Transverse colon (tissue), 3 donors: ENCODE results near the gene C4orf54.

Experiments
- CTCF ChIP-seq, 5 experiments: fragments of 200-600 bp in 3 of 5; fragments of 450-650 bp in 2 of 5; sonication (generic) in 3 of 5; IDR thresholded peaks; 1 replicate in 2 of 5; 2 replicates in 3 of 5; pipeline ENCODE4 v1.5.1; 2016 to 2017; ENCODE audit warnings: antibody characterized with exemption in 5 of 5, inconsistent platforms in 3 of 5, mild to moderate bottlenecking in 2 of 5, moderate library complexity in 1 of 5
- POLR2A ChIP-seq: fragments of 450-650 bp; IDR thresholded peaks from one replicate; pipeline ENCODE4 v1.6.1; 2016; ENCODE audit warnings: antibody characterized with exemption, mild to moderate bottlenecking, moderate library complexity

- TF ChIP-seq CTCF (IDR thresholded peaks at IDR 0.05) = no peak
- TF ChIP-seq POLR2A = no peak
Observed at GRCh38 chr4:99669084-99669483, 11.5 kb upstream of the C4orf54 start.
